GM21528 (cell line): ENCODE measurements around the gene TRERF1.
"Not testable (repeated sequence)": the region's sequence is repeated elsewhere in the genome, so short reads cannot be mapped to it uniquely, and the experiment has no call there.

Source experiments
- ATAC-seq: cut with Tn5 transposase; IDR thresholded peaks from one replicate; pipeline ENCODE4 v1.9.1; 2021; ENCODE audit warnings: mild to moderate bottlenecking, moderate library complexity; ENCODE audit not compliant: unreplicated experiment, low FRiP score

TRERF1 gene

GRCh38 chr6:42204768-42205282, 246.9 kb downstream of the TRERF1 start:
- ATAC-seq = no peak

- ATAC-seq = no peak
These were observed 248.5 kb downstream of the TRERF1 start for GRCh38 chr6:42203183-42203582.

GRCh38 chr6:42202131-42202915, 249.4 kb downstream of the TRERF1 start:
- ATAC-seq = not testable (repeated sequence)

GRCh38 chr6:42201382-42201781, 250.3 kb downstream of the TRERF1 start:
- ATAC-seq = no peak

GRCh38 chr6:42200035-42200434, 251.7 kb downstream of the TRERF1 start:
- no peak for ATAC-seq

- ATAC-seq = no peak
These were observed 252.4 kb downstream of the TRERF1 start for GRCh38 chr6:42199106-42199981.

GRCh38 chr6:42197555-42198362, 254.0 kb downstream of the TRERF1 start:
- ATAC-seq = no peak

- ATAC-seq = no peak
These were observed 256.3 kb downstream of the TRERF1 start for GRCh38 chr6:42195415-42195814.

GRCh38 chr6:42194056-42194455, 257.7 kb downstream of the TRERF1 start:
- no peak for ATAC-seq

GRCh38 chr6:42193491-42193894, 258.2 kb downstream of the TRERF1 start:
- ATAC-seq = no peak

GRCh38 chr6:42192385-42192784, 259.3 kb downstream of the TRERF1 start:
- ATAC-seq = not testable (repeated sequence)

- no peak for ATAC-seq
These were observed 261.1 kb downstream of the TRERF1 start for GRCh38 chr6:42190554-42191183.

- no peak for ATAC-seq
These were observed 263.3 kb downstream of the TRERF1 start for GRCh38 chr6:42188406-42188805.

- no peak for ATAC-seq
These were observed 266.1 kb downstream of the TRERF1 start for GRCh38 chr6:42185597-42185996.

GRCh38 chr6:42184475-42184874, 267.3 kb downstream of the TRERF1 start:
- ATAC-seq = no peak

- no peak for ATAC-seq
These were observed 269.6 kb downstream of the TRERF1 start for GRCh38 chr6:42182101-42182500.

- ATAC-seq = no peak
These were observed 271.8 kb downstream of the TRERF1 start for GRCh38 chr6:42179945-42180313.

GRCh38 chr6:42179261-42179944, 272.3 kb downstream of the TRERF1 start:
- ATAC-seq = no peak

GRCh38 chr6:42177514-42178364, 274.0 kb downstream of the TRERF1 start:
- ATAC-seq = no peak
